ENCODE results near the gene ATP5F1D.

The ATP5F1D gene

DNA sequence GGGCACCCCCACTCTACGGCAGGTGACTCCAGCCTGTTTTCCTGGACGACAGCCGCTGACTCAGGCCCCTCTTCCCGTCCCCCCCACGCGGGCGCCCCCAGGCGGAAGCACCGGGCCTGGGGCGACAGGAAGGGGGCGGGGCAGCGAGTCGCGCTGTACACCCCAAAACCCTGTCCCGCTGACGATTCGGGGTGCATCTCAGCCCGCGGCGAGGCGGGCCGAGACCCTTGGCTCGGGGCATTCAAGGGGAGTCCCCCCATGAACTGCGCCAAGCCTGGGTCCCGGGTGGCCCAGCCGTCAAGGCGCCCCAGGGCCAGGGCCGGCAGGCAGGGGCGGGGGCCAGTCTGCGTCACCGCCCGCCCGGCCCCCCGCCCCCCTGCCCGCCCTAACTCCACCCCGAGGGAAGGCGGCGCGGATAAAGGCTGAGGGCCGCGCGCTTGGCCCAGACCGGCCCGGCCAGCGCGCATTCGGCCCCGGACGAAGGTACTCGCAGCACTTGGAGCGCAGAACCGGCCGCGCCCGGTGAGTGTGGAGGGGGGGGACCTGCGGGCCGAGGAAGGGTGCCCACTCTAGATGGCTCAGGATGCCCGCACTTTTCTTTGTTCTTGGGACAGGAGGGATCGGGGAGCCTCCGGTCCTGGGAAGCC is 6.7 kb downstream of the ATP5F1D start, which contains the start of gene MIDN:
Gene MIDN, plus strand, starts transcription at position 445 of the 647 bp plus-strand sequence. CDS start 1,714 bp downstream, outside the sequence.
- no peak for DNase-seq

DNA sequence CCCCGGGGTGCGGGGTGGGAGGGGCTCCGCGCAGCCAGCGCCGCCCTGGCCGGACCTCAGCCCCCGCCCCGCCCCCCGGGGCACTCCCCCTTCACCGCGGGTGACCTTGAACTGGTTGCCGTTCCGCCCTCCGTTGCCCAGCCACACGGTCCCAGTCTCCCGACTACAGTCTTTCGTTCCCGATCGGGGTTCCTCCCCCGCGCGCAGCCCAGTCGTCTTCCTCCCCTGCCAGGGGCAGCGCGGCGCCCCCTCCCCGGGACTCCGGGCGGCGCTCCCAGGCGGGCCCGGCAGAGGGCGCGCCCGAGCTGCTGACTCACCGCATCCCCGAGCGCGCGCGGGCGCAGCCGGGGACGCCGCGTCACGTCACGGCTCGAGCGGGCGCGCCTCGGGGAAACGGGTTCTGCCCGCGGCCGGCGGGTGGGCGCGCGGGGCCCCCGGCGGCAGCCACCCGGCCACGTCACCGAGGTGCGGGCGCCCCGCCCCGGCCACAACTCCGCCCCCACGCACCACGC is 7.3 kb downstream of the ATP5F1D start:
- no peak for DNase-seq

DNA sequence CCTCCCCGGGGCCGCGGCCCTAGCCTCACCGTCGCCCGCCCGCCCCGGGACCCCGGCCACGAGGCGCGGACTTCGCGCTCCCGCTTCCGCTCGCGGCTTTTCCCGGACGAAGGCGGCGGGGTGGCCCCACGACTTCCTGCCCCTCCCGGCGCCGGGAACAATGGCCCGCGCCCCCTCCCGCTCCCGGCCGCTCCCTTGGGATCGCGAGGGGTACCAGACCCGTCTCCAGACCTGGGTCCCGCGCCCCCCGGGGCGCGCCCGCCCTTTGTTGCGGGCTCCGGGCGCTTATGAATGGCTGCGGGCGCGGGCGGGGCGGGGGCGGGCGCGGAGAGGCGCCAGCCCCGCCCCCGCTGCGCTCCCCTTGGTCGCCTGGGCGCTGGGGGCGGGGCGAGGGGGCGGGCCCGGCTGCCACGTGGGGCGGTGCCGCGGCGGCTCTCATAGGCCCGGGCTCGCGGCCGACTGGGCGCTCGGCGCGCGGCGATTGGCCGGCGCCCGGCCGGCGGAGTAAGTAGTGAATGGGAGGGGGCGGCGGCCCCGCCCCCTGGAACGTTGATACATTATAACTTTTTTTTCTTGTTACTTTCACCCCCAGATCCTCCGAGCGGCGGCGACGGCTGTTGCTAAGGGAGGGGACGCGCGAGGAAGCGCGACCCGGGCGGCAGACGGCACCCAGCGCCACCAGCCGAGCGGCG is 7.9 kb downstream of the ATP5F1D start:
- DNase-seq: peak; percentile 51

DNA sequence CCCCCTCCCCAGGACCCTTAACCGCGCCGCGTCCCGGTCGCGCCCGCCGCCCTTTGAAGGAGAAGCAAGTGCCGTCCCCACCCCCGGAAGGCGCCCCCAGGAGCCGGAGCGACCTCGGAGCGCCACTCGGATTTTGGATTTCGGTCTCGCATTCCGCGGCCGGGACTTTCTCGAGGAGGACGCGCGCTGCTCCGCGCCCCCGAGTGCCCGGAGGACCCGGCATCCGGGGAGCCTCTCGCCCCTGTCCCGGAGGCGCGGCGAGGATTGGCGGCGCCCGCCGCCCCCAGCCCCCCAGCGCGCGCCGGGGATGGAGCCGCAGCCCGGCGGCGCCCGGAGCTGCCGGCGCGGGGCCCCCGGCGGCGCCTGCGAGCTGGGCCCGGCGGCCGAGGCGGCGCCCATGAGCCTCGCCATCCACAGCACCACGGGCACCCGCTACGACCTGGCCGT is 8.5 kb downstream of the ATP5F1D start:
- no peak for DNase-seq

DNA sequence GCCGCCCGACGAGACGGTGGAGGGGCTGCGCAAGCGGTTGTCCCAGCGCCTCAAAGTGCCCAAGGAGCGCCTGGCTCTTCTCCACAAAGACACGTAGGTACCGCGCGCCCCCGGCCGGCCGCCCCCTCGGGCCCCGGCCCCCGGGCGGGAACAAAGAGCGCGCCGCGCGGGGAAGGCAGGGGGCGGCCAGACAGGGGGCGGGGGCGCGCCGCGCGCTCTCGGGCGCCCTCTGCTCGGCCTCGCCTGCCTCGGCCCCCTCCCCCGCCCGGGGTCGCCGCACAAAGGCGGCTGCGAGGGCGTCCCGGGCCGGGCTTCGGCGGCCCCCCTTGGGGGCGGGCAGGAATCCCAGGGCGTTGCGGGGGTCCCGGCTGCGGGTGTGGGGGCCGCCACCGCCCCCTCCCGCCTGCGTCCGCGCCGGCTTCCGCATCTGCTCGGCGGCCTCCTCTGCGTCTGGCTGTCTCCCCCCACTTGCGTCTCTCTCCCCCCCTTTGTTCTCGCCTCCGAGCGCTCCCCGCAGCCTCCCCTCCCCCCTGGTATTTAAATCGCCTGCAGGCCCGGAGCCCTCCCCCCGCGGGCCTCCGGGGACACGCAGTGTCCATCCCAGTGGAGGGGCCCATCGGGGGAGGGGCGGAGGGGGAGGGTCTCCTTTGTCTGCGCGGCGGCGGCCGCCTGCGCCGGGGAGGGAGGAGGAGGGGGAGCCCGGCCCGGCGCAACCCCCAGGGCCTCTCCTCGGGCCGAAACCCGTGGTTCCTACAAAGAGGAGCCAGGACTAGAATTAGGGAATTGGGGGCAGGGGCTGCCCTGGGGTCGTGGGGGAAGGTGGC is 9.1 kb downstream of the ATP5F1D start:
- no peak for DNase-seq

DNA sequence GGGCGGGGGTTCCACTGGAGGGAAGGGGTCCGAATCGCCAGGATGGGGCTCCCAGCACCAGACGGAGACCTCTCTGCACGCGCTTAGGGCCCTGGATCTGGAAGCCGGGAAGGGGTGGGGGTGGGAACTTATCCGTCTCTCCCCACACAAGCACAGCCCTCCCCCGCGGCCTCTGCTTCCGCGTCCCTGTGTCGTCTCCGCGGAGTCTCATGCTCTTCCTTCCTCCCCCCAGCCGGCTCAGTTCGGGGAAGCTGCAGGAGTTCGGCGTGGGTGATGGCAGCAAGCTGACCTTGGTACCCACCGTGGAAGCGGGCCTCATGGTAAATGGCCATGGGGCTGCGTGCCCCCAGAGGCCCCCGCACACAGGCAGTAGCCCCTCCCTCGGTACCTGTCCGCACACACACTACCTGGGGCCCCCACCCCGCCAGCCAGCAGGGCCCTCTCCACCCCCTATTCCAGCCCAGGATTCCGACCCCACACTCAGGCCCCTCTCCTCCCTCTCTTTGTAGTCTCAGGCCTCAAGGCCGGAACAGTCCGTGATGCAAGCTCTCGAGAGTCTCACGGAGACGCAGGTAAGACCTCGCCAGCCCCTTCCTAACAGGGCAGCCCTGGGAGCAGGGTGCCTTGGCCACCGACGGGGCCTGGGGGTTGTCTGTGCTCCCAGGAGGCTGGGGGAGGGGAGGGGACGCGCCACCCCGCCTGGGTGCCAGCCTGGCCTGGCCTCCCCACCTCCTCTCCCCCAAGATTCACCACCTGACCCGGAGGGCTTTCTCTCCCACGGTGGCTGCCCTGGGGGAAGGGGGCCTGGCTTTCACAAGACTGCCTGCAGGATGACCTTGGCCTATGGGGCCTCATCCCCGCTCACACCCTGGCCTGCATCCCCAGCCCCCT is 10.0 kb downstream of the ATP5F1D start:
- no peak for DNase-seq

DNA sequence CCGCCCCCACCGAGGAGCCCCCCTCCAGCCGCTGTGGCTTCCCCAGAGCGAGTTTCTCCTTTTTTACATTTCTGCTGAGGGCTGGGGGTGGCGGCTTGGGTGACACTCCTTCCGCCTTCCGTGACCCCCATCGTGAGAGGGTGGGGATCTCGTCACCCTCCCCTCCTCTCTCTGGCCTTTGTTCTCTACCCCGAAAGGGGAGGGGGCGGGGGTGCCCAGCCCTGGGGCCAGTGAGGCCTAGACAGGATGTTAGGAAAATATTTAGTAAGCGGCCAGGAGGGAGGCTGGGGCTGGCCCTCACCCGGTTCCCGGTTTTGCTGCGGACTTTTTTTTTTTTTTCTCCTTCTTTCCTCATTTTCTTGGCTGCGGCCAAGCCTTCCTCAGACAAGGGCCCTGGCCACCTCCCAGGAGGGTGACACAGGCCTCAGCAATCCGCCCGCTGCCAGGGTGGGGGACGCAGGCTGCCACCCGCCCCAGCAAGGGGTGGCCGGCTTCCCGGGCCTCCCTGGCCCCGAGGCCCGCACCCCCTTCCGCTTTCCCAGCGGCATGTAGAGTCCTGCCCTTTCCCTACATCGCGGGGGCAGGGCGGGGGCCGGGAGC is 10.8 kb downstream of the ATP5F1D start:
- DNase-seq: no peak

DNA sequence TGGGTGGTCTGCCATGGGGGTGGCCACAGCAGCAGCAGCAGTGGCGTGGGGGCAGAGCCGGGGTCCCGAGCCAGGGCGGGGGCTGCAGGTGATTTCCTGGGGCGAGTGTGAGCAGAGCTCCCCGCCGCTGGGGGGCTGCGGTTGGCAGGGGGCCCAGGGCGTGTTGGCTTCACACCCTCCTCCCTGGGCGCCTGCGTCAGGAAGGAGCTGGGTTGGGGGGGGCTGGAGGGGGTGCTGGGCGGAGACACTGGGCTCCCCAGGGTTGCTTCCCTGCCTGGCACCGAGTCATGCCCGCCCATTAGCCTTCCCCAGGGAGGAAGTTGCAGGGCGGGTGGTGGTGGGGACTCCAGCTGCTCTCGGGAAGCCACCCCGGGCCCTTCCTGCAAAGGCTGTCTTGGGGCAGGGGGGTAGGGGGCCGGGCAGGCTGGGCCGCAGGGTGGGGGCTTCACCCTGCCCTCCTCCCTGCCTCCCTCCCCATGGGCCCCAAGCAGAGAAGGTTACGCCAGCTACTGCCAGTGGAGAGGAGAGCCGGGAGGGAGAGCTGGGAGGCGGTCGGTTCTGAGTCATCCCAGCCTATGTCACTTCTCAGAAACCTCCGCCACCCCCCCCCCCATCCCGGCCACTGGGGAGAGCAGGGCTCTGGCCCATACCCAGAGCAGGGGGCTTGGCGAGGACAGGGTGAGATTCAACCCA is 11.4 kb downstream of the ATP5F1D start:
- no peak for DNase-seq

DNA sequence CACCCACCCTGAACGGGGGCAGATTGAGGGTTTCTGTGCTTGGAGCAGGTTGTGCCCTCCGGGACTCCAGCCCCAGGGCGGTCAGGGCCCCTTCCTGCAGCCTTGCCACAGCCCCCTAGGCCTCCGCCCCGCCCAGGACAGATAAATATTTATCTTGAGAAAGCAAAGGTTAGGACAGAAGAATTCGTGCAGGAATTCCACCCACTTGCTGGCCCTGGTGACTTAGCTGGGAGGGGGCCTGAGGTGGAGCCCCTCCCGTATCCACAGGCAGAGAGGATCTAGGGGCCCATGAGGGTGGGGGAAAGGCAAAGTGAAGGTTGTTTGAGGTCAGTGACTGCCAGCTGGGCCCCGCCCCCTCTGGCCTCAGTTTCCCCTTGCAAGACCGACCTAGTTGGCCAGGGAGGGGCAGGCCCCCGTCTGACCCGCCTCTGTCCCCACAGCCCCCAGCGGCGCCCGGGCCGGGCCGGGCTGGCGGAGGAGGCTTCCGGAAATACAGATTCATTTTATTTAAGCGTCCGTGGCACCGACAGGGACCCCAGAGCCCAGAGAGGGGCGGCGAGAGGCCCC is 12.0 kb downstream of the ATP5F1D start:
- no peak for DNase-seq

DNA sequence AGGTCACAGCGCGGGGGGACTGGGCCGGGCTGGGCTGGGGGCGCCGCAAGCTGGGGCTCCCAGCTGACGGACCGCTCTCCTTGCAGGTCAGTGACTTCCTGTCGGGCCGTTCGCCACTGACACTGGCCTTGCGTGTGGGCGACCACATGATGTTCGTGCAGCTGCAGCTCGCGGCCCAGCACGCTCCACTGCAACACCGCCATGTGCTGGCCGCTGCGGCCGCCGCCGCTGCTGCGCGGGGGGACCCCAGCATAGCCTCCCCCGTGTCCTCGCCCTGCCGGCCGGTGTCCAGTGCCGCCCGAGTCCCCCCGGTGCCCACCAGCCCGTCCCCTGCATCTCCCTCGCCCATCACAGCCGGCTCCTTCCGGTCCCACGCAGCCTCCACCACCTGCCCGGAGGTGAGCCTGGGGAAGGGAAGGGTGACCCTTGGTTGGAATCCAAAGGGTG is 12.6 kb downstream of the ATP5F1D start:
- DNase-seq: no peak

DNA sequence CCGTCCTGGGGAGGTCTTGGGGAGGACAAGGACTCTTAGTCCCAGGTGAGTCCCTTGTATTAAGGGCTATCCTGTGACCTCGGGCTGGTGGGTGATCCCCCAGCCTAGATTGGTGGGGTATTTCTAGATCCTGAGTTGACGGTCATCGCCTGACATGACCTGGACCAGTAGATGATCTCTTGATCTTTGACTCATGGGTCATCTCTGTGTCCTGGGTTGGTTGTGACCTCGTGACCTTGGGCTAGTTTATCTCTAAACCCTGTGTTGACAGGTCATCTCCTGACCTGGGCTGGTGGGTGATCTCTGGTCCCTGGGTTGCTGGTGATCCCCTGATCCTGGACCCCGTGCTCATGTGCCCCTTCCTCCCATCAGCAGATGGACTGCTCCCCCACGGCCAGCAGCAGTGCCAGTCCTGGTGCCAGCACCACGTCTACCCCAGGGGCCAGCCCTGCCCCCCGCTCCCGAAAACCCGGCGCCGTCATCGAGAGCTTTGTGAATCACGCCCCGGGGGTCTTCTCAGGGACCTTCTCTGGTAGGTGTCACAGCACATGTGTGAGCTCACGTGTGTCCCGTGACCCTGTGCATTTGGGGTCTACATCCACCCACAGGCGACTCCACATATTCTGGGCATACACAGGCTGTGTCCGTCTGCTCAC is 13.1 kb downstream of the ATP5F1D start:
- DNase-seq: no peak

DNA sequence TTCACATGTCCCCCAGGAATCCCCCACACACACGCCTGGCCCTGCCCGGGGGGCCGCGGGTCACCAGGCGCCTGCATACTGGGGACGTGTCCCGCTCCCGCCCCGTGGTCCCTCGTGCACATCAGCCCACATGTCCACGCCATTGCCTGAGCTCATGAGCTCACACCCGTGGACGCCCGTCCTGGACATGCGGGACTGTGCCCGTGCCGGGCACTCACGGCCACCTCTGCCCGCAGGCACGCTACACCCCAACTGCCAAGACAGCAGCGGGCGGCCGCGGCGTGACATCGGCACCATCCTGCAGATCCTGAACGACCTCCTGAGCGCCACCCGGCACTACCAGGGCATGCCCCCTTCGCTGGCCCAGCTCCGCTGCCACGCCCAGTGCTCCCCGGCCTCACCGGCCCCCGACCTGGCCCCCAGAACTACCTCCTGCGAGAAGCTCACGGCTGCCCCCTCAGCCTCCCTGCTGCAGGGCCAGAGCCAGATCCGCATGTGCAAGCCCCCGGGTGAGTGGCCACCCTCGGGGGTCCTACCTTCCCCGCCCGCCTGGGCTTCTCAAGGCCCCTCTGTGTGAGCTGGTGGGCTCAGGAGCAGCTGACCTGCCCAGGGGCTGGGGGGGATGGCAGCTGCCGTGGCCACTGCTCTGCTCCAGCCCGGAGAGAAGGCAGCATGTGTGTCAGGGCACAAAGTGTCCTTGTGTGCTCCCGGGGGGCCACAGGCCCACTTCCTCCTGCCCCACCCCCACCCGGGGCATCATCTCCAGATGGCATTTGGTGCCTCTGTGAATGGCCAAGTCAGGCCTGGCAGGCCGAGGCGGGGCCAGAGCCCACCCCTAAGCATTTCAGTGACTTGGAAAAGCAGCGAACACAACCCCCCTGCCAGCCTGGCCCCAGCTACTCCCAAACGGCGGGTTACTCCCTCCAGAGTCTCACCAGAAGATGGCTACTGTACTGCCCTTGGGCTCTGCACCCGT is 13.9 kb downstream of the ATP5F1D start:
- no peak for DNase-seq

DNA sequence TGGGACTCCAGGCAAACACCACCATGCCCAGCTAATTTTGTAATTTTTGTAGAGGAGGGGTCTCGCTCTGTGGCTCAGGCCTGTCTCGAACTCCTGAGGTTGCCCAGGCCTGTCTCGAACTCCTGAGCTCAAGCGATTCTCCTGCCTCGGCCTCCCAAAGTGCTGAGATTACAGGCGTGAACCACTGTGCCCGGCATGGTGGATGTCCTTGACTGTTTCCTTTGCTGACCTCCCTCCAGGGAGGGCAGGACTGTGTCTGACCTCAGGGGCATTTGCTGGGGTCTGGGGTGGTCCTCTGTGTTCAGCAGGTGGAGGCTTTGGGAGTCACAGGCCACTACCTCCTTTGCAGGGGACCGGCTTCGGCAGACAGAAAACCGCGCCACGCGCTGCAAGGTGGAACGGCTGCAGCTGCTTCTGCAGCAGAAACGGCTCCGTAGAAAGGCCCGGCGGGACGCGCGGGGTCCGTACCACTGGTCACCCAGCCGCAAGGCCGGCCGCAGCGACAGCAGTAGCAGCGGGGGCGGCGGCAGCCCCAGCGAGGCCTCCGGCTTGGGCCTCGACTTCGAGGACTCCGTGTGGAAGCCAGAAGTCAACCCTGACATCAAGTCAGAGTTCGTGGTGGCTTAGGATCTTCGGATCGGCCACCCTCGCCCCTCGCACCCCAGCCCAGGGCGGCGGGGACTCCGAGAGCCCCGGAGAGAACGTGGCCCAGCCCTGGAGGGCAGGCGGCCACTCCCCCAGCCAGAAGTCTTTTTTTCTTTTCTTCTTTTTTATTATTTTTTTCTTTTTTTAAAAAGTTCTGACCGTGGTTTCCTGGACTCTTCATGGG is 15.3 kb downstream of the ATP5F1D start:
- no peak for DNase-seq

DNA sequence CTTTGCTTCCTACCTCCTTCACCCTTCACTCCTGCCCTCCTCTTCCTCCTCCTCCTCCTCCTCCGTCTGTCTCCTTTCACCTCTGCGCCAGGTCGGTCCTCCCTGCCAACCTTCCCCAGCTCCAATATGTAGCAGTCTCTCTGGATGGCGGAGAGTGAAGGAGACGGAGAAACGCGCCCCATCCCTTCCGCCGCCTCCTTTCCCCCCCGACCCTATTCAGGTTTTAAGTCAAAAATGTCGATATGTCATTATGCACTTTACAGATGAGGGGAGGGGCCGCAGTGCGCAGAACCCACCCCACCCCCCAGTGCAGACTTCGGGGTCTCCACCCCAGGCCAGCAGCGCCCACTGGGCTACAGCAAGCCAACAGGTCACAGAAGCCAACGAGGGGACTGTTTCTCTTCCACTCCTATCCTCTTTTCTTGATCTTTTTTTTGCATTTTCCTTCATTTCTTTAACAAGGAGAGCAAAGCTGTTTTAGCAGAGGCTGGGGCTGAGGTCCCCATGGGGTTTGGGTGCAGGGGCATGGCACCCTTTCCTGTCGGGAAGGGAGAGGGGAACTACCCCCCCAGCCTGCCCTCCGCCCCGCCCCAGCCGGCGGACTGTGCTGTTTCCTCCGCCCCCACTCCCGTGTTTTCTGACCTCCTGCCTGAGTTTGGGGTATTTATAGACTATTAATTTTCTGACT is 16.1 kb downstream of the ATP5F1D start:
- no peak for DNase-seq

DNA sequence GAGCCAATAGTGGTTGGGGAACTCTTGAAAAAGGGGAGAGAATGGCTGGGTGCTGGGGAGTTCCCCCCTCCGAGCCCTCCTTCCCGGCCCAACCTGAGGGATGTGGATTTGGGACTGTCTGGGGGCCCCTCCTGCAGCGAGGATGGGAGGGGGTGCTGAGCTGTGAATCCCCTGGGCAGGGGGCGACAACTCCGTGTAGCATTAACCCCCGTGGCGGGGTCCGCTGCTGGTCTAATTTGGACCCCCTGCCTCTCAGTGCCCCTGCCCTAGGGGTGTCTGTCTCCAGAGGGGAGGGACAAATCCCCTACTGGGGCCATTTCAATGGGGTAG is 16.6 kb downstream of the ATP5F1D start:
- DNase-seq: no peak

DNA sequence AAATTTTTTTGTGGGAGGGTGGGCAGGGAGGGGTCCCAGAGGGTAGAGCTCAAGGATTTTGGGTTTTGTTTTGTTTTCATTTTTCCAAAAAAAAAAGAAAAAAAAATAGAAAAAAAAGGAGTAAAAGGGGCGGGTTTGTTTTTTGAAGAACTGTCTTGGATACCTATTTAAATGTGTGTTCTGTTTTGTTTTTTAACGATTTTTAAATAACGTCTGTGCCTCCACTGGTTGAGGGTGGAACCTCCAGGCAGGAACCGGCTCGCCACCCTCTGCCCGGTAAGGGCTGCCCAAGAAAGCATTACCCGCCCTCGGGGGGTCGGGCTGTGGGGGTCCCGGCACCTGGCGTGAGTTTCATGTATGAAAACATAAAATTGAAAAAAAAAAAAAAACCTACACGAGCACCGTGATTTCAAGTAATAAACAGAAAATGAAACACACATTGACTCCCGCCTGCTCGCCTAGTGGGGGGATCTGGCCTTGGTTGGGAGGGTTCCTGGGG is 17.2 kb downstream of the ATP5F1D start:
- DNase-seq: no peak

DNA sequence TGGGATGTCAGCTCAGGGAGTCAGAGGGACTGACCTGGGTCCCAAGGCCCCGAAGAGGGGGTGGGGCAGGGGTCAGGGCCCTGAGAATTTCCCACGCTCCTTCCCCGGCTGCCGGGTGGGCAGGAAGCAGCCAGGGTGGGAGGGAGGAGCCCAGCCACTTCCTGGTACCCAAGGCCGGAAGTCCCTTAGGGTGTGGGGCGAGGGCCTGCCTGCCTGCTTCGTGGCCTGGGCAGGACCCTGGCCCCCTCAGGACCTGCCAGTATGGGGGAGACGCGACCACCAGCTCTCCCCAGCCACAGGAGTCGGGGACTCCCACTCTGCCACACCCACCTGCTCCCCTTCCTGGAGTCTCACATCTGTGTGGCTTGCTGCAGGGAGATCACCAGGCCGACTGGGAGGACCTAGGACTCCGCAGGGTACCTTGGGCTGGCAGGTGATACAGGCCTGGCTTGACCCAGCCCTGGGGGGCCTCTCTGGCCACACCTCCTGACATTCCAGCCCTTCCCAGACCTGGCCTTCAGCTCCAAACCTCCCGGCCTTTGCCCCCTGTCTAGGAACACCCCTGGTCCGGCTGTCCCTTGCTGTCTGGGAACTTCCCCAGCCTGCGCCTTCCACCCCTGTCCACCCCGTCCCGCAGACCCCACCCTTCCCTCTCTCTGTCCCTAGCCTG is 17.8 kb downstream of the ATP5F1D start:
- DNase-seq: no peak
